Astrocyte of the hippocampus (primary cell): ENCODE measurements around the gene HS3ST4.
"Not testable (repeated sequence)": the region's sequence is repeated elsewhere in the genome, so short reads cannot be mapped to it uniquely, and the experiment has no call there.

Experiments used
- DNase-seq: peaks from one replicate; pipeline ENCODE4 v3.0.0; 2011; ENCODE audit warnings: low read depth, low spot score

HS3ST4 gene

DNA sequence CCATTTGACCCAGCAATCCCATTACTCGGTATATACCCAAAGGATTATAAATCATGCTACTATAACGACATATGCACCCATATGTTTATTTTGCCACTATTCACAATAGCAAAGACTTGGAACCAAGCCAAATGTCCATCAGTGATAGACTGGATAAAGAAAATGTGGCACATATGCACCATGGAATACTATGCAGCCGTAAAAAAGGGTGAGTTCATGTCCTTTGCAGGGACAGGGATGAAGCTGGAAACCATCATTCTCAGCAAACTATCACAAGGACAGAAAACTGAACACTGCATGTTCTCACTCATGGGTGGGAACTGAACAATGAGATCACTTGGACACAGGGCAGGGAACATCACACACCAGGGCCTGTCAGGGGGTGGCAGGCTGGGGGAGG lies 406.4 kb downstream of the HS3ST4 start:
- DNase-seq = not testable (repeated sequence)

GRCh38 chr16:26102369-26102768 lies 410.6 kb downstream of the HS3ST4 start:
- no peak for DNase-seq

GRCh38 chr16:26108836-26109505 lies 417.2 kb downstream of the HS3ST4 start:
- no peak for DNase-seq

DNA sequence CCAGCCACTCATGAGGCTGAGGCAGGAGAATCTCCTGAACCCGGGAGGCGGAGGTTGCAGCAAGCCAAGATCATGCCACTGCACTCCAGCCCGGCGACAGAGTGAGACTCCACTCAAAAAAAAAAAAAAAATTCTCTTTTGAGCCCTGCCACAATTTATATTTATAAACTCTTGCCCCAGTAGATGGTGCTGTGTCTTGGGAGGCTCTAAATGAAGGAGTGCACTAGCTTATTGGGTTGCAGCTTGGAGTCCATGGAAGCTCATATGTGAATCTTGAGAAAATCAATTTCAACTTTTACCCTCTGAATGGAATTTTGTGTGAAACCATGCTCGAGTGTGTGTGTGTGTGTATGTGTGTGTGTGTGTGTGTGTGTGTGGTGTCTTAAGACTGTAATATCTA lies 420.1 kb downstream of the HS3ST4 start:
- no peak for DNase-seq

DNA sequence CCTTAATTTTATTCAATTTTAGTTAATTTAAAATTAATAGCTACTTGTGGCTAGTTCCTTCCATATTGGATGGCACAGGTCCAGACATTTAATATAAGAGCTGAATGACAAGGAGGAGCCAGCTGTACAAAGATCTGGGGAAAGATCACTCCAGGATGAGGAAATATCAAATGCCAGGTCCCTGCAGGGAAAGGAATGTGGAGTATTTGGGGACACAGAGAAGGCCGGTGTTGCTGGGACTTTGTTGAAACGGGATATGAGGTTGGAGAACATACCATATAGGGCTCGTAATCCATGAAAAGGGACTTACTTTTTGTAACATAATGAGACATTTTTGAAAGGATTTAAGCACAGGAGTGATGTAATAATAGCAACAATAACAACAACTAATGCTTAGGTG lies 426.8 kb downstream of the HS3ST4 start:
- no peak for DNase-seq

GRCh38 chr16:26120729-26121128 lies 429.0 kb downstream of the HS3ST4 start:
- no peak for DNase-seq

DNA sequence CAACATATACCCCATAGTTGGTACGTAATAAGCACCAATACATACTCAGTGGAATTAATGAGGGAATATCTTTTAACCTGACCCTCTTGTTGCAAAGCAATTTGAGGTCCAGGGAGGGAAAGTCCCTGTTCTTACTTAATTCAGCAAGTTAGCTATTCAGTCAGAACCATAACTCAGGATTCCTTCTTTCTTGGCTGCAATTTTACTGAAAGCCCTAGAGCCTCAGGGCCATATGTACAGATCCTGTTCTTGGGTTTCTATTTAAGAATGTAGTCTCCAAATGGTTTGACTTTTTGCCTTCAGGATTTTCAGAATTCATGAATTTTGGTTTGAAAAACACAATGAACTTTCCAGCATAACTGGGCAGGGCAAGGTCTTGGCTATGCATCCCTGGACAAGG lies 436.5 kb downstream of the HS3ST4 start:
- DNase-seq = no peak

DNA sequence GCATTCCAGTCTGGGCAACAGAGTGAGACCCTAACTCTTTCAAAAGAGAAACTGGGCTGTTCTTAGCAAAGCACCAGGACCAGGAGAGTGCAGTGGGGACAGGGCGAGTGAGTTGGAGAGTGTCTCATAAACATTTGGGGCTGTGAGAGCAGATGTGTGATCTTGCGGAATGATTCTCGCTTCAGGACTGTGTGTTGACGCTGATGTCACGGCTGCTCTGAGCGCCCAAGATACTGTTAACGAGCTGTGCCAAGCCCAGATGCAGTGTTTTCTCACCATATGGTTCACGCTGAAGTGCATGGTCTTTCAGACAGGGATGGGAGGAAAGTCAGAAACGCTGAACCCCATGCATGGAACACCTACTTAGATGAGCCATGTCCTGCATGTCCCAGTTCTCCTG lies 438.2 kb downstream of the HS3ST4 start:
- no peak for DNase-seq

DNA sequence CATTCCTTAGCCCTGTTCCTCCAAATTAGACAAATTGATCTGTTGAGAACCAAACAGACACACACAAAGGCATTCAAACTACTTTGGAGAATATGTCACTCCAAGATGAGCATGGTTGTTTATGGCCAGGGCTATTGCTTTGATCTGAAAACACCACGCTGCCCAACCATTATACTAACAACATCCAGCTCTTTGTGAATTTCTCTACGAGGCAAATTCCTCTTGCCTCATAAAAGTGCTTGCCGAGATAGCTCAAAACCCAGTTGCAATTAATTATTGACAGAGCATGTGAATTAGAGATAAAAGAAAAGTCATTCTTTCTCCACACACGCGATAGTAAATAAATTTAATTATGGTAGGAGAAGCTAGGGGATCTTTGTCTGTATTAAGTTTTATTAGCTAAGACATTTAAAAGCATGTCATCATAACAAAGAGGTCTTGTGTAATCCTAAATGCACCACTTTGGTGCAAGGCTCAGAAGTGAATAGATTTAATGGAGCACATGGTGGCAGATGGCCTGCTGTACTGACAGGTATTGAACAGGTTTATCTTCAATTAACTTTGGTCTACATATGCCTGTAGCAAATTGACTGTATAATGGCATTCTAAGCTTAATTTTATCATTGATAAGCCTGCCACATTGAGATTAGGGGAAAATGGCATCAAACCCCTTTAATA lies 441.8 kb downstream of the HS3ST4 start:
- no peak for DNase-seq

- no peak for DNase-seq
Observed at GRCh38 chr16:26134588-26134987, 442.8 kb downstream of the HS3ST4 start.

- no peak for DNase-seq
Observed at GRCh38 chr16:26137956-26138355, 446.2 kb downstream of the HS3ST4 start.

DNA sequence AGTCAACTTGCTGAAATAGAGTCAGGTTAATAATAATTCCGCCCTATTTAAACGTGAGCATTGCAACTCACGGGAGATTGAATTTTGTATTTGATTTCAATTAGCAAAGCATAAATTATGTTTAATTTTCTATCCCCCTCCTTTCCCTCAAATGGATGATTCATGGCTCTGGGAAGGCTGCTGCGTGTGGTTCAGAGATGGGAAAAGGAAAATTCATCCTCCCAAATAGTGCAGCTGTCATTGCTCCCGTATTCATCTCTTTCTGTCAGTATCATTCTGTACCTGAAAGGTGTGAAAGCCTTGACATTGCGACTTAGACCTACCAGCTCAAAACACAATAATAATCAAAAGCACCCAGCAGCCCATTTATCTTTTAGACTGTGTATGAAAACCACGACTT lies 447.3 kb downstream of the HS3ST4 start:
- DNase-seq = no peak

GRCh38 chr16:26139884-26140283 lies 448.1 kb downstream of the HS3ST4 start:
- DNase-seq = no peak

DNA sequence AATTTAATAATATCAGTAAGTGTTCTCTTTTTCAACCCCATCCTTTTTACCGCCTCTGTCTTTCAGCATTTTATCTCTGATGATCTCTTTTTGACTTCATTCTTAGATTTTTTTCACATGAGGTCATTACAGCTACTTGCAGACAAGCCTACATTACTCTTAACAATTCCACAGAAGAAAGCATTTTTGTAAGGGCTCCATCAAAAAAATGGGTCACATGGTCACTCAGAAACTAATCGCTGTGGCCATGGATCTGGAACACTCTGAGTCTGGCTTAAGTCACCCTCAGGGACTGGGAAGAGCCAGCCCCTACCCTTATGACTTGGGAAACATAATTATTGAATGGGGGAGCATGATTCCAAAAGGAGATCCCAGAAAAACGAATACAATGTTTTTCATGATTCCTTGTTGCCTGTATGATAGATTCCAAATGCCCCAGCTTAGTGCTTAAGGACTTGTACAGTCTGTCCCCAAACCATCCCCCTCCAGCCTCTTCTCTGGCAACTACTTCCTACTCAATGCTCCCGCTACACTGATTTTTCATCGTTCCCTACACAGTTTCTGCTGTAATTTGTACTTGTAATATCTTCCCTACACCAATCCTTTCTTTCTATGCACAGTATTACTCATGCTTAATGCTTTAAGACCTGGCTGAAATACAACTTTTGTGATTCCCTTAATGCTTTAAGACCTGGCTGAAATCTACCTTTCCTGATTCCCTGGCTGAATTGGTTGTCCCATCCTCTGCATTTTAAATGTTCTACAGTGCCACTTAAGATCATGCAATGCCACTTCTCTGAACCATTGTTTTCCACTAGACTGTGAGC lies 457.8 kb downstream of the HS3ST4 start:
- no peak for DNase-seq

DNA sequence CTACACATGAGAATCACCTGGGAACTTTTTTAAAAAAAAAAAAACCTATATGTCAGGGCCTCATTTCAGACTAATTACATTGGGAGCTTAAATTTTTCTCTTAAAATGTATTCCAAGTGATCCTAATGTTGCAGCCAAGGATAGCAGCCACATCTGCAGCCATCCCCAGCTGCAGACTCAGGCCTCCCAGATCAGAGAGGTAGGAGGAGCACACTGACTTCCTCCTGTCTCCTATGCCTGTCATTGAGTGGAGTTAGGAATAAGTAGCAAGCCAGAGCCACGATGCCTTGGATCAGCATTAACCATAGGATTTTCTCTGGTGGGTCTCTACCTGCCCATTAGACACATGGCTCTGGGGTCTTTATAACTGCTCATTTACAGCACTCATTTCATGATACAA lies 463.5 kb downstream of the HS3ST4 start:
- no peak for DNase-seq

- DNase-seq = no peak
Observed at GRCh38 chr16:26157319-26157718, 465.6 kb downstream of the HS3ST4 start.

DNA sequence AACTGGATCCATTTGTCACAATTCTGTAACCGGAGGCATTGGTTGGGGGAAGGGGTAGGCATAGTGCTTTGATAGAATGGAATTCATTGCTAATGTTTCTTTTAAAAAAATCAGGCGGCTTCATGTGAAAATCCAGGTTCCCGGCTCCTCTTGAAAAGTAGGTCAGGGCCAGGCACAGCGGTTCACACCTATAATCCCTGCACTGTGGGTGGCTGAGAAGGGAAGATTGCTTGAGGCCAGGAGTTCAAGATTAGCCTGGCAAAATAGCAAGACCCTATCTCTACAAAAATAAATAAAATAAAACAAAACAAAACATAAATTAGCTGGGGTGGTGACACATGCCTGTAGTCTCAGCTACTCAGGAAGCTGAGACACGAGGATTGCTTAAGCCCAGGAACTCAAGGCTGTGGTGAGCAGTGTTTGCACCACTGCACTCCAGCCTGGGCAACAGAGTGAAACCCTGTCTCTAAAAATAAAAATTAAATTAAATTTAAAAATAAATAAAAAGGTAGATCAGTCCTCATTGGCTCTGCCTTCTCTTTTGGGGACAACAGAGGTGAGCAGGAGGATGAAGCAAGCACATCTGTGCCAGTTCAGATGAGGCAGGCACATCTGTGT lies 466.5 kb downstream of the HS3ST4 start:
- no peak for DNase-seq

GRCh38 chr16:26161461-26162180 lies 469.9 kb downstream of the HS3ST4 start:
- no peak for DNase-seq

- no peak for DNase-seq
Observed at GRCh38 chr16:26169473-26169872, 477.7 kb downstream of the HS3ST4 start.

- no peak for DNase-seq
Observed at GRCh38 chr16:26175944-26176343, 484.2 kb downstream of the HS3ST4 start.

GRCh38 chr16:26177438-26177837 lies 485.7 kb downstream of the HS3ST4 start:
- no peak for DNase-seq

DNA sequence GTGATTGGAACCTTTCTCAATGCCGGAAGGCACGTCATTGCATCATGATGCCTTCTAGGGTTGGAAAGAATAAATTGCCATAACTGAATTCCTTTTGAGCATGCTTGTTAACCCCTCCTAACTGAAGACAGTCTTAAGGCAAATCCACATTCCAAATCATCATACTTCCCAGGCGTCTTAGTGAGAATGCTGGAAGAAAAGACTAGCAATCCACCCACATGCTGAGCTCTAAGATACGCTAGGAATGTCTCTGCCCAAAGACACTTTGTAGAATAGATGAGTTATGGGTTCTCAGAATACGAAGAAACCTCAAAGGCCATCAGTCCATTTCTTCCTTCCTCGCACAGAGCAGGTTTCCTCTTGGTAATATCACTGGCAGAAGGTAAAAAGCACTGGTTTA lies 486.5 kb downstream of the HS3ST4 start:
- DNase-seq = no peak
